Fibroblast of pulmonary artery (primary cell): Measurements from ENCODE around the gene PARD6A.

Source experiments
- DNase-seq: peaks from one replicate; pipeline ENCODE4 v3.0.0-alpha.2; 2010; ENCODE audit warnings: low read depth
- H3K4me3 ChIP-seq: replicated peaks from 2 replicates; pipeline ENCODE4 v1.5.1; 2011; ENCODE audit warnings: low read depth, mild to moderate bottlenecking, control low read depth, low read length, moderate library complexity
- CTCF ChIP-seq: IDR thresholded peaks from 2 replicates; pipeline ENCODE4 v1.5.1; 2011; ENCODE audit warnings: mild to moderate bottlenecking, control low read depth, low read length, inconsistent platforms; ENCODE audit errors: missing control alignments

PARD6A gene

GRCh38 chr16:67663151-67663876 lies 2.6 kb downstream of the PARD6A start:
- DNase-seq, result no peak
- H3K4me3 ChIP-seq, result no peak overlapping the region
- TF ChIP-seq CTCF, result peak; percentile 23

- DNase-seq, result no peak
- no peak for TF ChIP-seq CTCF
- no peak overlapping the region for H3K4me3 ChIP-seq
Measured at GRCh38 chr16:67663877-67664222, 3.1 kb downstream of the PARD6A start.

GRCh38 chr16:67664258-67664657 lies 3.5 kb downstream of the PARD6A start:
- TF ChIP-seq CTCF, result no peak
- no peak for DNase-seq
- no peak overlapping the region for H3K4me3 ChIP-seq

GRCh38 chr16:67664871-67665270 lies 4.1 kb downstream of the PARD6A start:
- no peak overlapping the region for H3K4me3 ChIP-seq
- no peak for DNase-seq
- TF ChIP-seq CTCF, result no peak

GRCh38 chr16:67665598-67665997 lies 4.8 kb downstream of the PARD6A start:
- H3K4me3 ChIP-seq, result peak overlapping the region; percentile 63
- no peak for DNase-seq
- TF ChIP-seq CTCF, result no peak

GRCh38 chr16:67666032-67666551 lies 5.3 kb downstream of the PARD6A start:
- H3K4me3 ChIP-seq, result peak overlapping the region; percentile 63
- TF ChIP-seq CTCF, result no peak
- DNase-seq, result peak; percentile 39
